NCI-H2171 (cell line): ENCODE measurements around the gene SLCO2B1.

ENCODE experiments used
- DNase-seq: peaks from one replicate; lab custom pipeline; 2025; lab: John Stamatoyannopoulos, UW

Gene SLCO2B1

GRCh38 chr11:75223954-75224643, 73.2 kb downstream of the SLCO2B1 start:
- DNase-seq, result no peak

GRCh38 chr11:75225794-75226193, 74.9 kb downstream of the SLCO2B1 start:
- no peak for DNase-seq

GRCh38 chr11:75229466-75229865, 78.6 kb downstream of the SLCO2B1 start:
- no peak for DNase-seq

GRCh38 chr11:75230621-75231020, 79.7 kb downstream of the SLCO2B1 start:
- DNase-seq, result no peak

- DNase-seq, result no peak
These were observed 82.9 kb downstream of the SLCO2B1 start for GRCh38 chr11:75233754-75234172.

GRCh38 chr11:75236062-75236461, 85.2 kb downstream of the SLCO2B1 start:
- DNase-seq, result no peak

GRCh38 chr11:75237050-75237449, 86.1 kb downstream of the SLCO2B1 start:
- peak; percentile 5 for DNase-seq

- no peak for DNase-seq
These were observed 87.9 kb downstream of the SLCO2B1 start for GRCh38 chr11:75238595-75239440.

- no peak for DNase-seq
These were observed 88.8 kb downstream of the SLCO2B1 start for GRCh38 chr11:75239531-75240290.

- DNase-seq, result no peak
These were observed 89.6 kb downstream of the SLCO2B1 start, which contains the start of gene TPBGL for GRCh38 chr11:75240311-75241035. TSS of gene TPBGL (plus strand) at chr11:75240774. CDS start at chr11:75241050, 276 bp downstream.

- DNase-seq, result peak; percentile 32
These were observed 90.4 kb downstream of the SLCO2B1 start for GRCh38 chr11:75241036-75241905.

- peak; percentile 31 for DNase-seq
These were observed 91.2 kb downstream of the SLCO2B1 start for GRCh38 chr11:75241906-75242644.

- DNase-seq, result no peak
These were observed 92.1 kb downstream of the SLCO2B1 start for GRCh38 chr11:75242722-75243600.

- DNase-seq, result no peak
These were observed 93.3 kb downstream of the SLCO2B1 start for GRCh38 chr11:75244052-75244814.

GRCh38 chr11:75245356-75246005, 94.6 kb downstream of the SLCO2B1 start:
- no peak for DNase-seq

GRCh38 chr11:75246006-75246670, 95.2 kb downstream of the SLCO2B1 start:
- DNase-seq, result no peak

- no peak for DNase-seq
These were observed 95.9 kb downstream of the SLCO2B1 start for GRCh38 chr11:75246671-75247350.
